Measurements from ENCODE around the gene ETV3.

ETV3 gene

GRCh38 chr1:157115851-157116736 lies 22.1 kb downstream of the ETV3 start:
- ATAC-seq (ENCODE audit: insufficient read depth, low read depth) (no peak), DNase-seq (no peak)
- H3K4me2 ChIP-seq (ENCODE audit: insufficient read depth, low read length): no peak overlapping the region
- peaks cover 8% of the 10 kb centered on the region for H3K27me3 ChIP-seq (ENCODE audit: insufficient read depth, low read length, poor library complexity)
- H2AFZ ChIP-seq (ENCODE audit: low read depth, low read length): no peak overlapping the region
- H3K4me3 ChIP-seq (ENCODE audit: low read depth in 1 of 2, low read length in 2 of 2): no peak overlapping the region
- no peaks in the 10 kb centered on the region for H3K36me3 ChIP-seq (ENCODE audit: insufficient read depth, low read length)
- TF ChIP-seq CTCF (IDR thresholded peaks at IDR 0.05; ENCODE audit: borderline replicate concordance, extremely low read depth, low read length, poor library complexity, severe bottlenecking) (no peak), EZH2 (IDR thresholded peaks at IDR 0.05; ENCODE audit: borderline replicate concordance, low read depth, low read length, severe bottlenecking) (no peak)
- H3K9ac ChIP-seq (ENCODE audit: low read depth, low read length): no peak overlapping the region
- no peaks in the 10 kb centered on the region for H3K79me2 ChIP-seq (ENCODE audit: insufficient read depth, low read length)
- H3K27ac ChIP-seq (ENCODE audit: low read length): no peak overlapping the region
- H3K9me3 ChIP-seq (ENCODE audit: insufficient read depth, low read length, severe bottlenecking): no peaks in the 10 kb centered on the region
- H4K20me1 ChIP-seq (ENCODE audit: insufficient read depth, low read length): peaks cover 2% of the 10 kb centered on the region; the same call in 1 of the 2 replicates
- H3K4me1 ChIP-seq (ENCODE audit: insufficient read depth, low read length): no peaks in the 10 kb centered on the region

- Histone ChIP-seq H3K36me3 (ENCODE audit: insufficient read depth, low read length) (no peaks in the 10 kb centered on the region), H2AFZ (ENCODE audit: low read depth, low read length) (no peak overlapping the region), H3K79me2 (ENCODE audit: insufficient read depth, low read length) (no peaks in the 10 kb centered on the region), H3K9ac (ENCODE audit: low read depth, low read length) (no peak overlapping the region), H3K4me1 (ENCODE audit: insufficient read depth, low read length) (no peaks in the 10 kb centered on the region), H3K9me3 (ENCODE audit: insufficient read depth, low read length, severe bottlenecking) (no peaks in the 10 kb centered on the region), H3K4me3 (ENCODE audit: low read depth in 1 of 2, low read length in 2 of 2) (no peak overlapping the region), H3K4me2 (ENCODE audit: insufficient read depth, low read length) (no peak overlapping the region), H3K27me3 (ENCODE audit: insufficient read depth, low read length, poor library complexity) (peaks cover 9% of the 10 kb centered on the region), H4K20me1 (ENCODE audit: insufficient read depth, low read length) (no peaks in the 10 kb centered on the region), H3K27ac (ENCODE audit: low read length) (no peak overlapping the region)
- ATAC-seq (ENCODE audit: insufficient read depth, low read depth) (no peak), DNase-seq (no peak)
- TF ChIP-seq EZH2 (IDR thresholded peaks at IDR 0.05; ENCODE audit: borderline replicate concordance, low read depth, low read length, severe bottlenecking): no peak
Measured at GRCh38 chr1:157115429-157115838, 22.8 kb downstream of the ETV3 start.

- Histone ChIP-seq H3K27me3 (ENCODE audit: insufficient read depth, low read length, poor library complexity) (peaks cover 13% of the 10 kb centered on the region), H3K79me2 (ENCODE audit: insufficient read depth, low read length) (no peaks in the 10 kb centered on the region), H3K4me2 (ENCODE audit: insufficient read depth, low read length) (no peak overlapping the region), H3K4me3 (ENCODE audit: low read depth in 1 of 2, low read length in 2 of 2) (no peak overlapping the region), H3K9ac (ENCODE audit: low read depth, low read length) (no peak overlapping the region), H3K36me3 (ENCODE audit: insufficient read depth, low read length) (no peaks in the 10 kb centered on the region), H3K9me3 (ENCODE audit: insufficient read depth, low read length, severe bottlenecking) (no peaks in the 10 kb centered on the region), H4K20me1 (ENCODE audit: insufficient read depth, low read length) (no peaks in the 10 kb centered on the region), H3K4me1 (ENCODE audit: insufficient read depth, low read length) (no peaks in the 10 kb centered on the region), H3K27ac (ENCODE audit: low read length) (no peak overlapping the region), H2AFZ (ENCODE audit: low read depth, low read length) (no peak overlapping the region)
- no peak for DNase-seq
- no peak for ATAC-seq (ENCODE audit: insufficient read depth, low read depth)
- TF ChIP-seq CTCF (IDR thresholded peaks at IDR 0.05; ENCODE audit: borderline replicate concordance, extremely low read depth, low read length, poor library complexity, severe bottlenecking): no peak
- TF ChIP-seq EZH2 (IDR thresholded peaks at IDR 0.05; ENCODE audit: borderline replicate concordance, low read depth, low read length, severe bottlenecking): no peak
Measured at GRCh38 chr1:157114183-157115121, 23.7 kb downstream of the ETV3 start.

Data from DND-41 (cell line).